SW480 (cell line): ENCODE measurements around the gene COL11A2.

Experiments used
- DNase-seq: peaks from one replicate; pipeline ENCODE4 v3.0.0-alpha.2; 2016; ENCODE audit warnings: low spot score

Gene COL11A2

DNA sequence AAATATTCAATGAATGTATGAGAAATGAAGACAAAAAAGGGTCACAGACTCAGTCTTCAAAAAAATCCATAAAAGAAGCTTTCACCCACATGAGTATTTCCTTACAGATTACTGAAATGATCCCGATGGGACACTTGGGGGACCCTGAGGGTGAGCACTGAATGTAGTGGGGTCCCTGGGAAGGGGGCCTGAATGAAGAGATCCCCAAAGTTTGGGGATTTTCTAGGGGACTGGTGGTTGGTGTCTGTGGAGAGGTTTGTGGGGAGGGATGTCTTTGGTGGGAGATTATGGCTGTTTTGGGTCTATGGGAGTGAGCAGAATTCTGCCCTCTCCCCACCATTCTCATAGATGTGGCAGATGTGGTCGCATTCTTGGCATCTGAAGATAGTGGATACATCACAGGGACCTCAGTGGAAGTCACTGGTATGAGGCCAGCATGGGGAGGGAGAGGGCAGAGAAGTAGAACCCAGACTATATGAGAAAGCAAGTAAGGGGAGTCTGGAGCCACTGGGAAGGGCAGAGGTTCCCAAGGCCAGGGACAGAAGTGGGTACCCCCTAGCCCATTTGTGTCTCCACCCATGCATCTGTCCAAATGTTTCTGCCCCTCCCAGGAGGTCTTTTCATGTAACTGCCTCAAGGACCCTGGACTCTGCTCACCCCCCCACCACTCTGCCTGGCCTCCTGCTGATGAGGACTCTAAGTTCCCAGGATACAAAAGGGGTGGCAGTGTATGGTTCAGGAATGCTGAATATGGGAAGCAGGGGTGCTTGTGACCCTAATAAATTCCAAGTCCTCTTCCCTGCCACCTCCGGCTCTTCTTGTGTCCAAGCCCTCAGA is 14.0 kb upstream of the COL11A2 start:
- DNase-seq: no peak

DNA sequence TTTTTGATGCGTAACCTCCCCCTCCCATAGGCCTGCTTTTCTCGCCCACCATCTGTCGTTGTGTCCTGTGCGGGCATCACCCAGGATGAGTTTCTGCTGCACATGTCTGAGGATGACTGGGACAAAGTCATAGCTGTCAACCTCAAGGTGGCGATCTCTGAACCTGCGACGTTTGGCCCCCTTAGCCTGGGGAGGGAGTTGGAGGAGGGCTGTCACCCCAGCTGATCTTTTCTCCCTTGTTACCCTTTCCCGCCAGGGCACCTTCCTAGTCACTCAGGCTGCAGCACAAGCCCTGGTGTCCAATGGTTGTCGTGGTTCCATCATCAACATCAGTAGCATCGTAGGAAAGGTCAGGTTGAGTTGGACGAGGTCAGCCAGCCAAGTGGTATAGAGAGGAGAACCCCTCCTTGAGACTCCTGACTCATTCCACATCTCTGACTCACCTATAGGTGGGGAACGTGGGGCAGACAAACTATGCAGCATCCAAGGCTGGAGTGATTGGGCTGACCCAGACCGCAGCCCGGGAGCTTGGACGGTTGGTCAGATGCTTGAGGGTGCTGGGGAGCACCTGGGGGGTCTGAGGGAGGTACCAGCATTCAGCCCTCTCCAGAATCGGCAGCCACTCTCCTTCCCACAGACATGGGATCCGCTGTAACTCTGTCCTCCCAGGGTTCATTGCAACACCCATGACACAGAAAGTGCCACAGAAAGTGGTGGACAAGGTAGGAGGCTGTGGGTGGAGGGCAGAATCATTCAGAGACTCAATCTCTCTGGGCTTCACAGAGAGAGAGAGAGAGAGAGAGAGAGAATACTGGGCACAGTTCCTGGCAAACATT is 13.1 kb upstream of the COL11A2 start:
- DNase-seq: peak; percentile 78

DNA sequence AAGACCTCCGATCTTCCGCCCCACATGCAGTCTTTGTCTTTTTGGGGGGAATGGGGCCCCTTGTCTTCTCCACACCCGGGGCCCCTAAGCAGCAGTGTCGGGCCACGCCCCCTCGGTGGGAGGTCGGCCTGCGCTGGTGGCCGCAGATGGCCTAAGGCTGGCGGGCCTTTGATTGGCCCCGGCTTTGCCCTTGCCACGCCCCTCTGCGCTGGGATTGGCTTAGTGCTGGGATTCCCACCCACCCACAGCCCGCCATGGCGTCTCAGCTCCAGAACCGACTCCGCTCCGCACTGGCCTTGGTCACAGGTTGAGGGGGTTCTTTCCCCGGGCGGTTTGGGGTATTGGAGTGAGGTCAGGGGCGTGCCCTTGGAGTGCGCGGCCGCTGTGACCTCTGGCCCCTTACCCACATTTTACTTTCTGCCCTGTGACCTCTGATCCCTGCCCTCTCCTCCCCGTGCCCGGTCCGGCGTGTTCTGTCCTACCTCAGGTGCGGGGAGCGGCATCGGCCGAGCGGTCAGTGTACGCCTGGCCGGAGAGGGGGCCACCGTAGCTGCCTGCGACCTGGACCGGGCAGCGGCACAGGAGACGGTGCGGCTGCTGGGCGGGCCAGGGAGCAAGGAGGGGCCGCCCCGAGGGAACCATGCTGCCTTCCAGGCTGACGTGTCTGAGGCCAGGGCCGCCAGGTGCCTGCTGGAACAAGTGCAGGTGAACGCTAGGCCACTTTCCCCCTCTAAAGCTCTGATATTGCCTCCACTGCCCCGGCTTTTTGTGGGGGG is 12.3 kb upstream of the COL11A2 start, which contains the start of gene HSD17B8:
HSD17B8 (plus strand) TSS at position 241 of the 776 bp plus-strand sequence; CDS start at position 255, 14 bp downstream.
- peak; percentile 81 for DNase-seq

DNA sequence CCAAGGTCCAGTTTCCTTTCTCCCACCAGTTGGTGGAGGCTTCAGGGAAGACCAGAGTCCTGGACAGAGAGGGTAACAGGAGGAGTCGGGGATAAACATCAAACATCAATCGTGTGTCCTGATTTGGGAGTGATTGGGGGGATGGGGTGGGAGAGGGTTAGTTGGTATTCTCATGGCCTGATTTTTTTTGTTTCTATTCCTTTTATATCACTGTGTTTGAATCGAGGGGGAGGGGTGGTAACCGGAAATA is 11.8 kb upstream of the COL11A2 start:
- no peak for DNase-seq

DNA sequence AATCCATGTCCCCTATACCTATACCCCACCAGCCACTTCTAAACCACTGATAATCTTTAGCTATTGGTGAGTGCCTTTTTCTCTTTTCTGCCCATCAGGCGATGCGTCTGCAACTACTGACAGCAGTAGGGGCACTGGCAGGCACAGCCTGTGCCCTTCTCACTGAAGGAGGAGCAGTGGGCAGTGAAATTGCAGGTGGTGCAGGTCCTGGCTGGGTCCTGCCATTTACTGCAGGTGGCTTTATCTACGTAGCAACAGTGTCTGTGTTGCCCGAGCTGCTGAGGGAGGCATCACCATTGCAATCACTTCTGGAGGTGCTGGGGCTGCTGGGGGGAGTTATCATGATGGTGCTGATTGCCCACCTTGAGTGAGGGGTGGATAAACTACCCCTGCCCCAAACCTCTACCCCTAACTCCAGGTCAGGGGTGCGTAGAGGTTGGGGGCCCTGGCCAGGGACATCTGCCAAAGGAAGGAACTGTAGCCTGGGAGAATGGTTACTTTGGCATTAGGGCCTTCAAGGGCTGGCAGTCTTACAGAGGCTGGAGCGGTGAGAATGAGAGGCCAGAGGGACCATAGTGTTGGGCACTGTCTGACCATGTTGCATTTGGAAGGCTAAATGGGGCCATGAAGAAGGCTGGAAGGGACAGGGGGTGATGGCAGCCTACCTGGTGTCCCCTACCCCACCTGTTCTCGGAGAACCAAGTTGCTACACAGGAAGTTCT is 11.3 kb upstream of the COL11A2 start:
- no peak for DNase-seq

DNA sequence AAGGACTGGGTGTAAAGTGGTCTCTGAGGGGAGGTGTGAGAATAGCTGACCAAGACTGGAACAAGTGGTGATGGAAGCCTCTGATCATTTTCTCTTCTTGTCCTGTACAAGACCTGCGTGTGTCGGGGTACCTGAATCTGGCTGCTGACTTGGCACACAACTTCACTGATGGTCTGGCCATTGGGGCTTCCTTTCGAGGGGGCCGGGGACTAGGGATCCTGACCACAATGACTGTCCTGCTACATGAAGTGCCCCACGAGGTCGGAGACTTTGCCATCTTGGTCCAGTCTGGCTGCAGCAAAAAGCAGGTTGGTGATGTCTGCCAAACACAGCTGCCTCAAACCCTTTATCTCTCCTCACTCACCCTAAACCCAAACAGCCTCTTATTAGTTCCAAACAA is 10.5 kb upstream of the COL11A2 start:
- DNase-seq: no peak

DNA sequence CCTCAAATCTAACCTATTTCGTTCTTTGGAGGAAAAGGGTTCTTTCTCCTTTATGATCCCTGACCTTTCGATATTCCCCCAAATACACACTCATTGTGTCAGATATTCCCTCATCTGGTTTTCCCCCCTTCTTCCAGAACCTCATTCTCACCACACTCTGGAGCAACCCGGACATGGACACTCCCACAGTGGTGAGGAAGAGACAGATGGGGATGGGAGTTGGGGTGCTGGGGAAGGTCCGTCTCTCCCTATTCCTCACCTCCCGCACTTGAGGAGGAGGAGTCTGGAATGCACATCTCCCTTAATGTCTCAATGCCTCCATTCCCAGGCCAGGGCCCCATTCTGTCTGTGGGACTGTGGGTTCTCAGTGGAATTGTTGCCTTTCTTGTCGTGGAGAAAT is 9.7 kb upstream of the COL11A2 start:
- no peak for DNase-seq

DNA sequence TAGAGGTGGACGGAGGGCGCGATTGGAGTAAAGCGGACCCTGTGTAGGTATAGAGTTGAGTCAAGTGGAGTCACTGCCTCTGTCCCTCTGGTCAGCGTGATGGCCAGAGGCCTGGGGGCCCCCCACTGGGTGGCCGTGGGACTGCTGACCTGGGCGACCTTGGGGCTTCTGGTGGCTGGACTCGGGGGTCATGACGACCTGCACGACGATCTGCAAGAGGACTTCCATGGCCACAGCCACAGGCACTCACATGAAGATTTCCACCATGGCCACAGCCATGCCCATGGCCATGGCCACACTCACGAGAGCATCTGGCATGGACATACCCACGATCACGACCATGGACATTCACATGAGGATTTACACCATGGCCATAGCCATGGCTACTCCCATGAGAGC is 8.9 kb upstream of the COL11A2 start:
- no peak for DNase-seq

DNA sequence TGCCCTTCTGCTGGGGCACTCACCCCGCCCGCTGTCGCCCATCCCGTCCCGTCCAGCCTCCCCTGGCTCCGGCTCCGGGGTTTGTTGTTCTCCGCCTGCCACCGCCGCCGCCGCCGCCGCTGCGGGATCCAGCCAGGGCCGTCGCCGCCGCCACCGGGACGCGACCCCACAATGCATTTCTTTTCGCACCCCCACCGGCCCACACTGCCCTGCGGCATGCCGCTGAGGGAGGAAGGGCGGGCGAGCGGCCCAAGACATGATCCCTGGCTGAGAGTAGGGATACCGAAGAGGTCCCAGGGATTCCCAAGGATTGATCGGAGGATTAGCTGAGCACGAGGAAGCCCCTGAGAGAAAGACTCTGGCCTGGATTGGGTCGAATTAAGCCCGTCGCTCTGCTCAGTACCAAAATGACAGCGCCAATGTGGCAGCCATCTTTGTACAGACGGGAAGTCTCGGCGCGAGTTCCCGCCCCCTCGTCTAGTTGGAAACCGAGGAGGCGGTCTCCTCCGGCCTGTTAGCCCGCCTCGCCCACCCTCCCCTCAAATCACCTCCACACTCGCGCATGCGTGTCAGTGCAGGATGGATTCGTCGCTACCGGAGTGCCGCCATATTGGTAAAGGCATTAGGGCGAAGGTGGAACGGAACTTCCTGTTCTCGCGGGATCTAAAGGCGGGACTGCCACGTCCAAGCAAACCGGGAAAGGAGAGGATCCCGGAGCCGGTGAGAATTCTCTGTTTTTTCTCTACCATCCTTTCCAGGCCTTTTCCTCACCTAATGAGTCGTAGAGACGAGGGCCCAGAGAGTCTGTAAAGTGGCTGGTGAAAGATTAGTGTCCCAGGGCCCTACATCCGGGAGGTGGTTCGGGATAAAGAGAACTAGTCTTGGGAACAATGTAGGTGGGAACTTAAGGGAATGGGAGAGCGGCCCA is 8.2 kb upstream of the COL11A2 start, which contains the start of the genes RXRB and SLC39A7:
RXRB (minus strand) TSS at position 447 of the 928 bp plus-strand sequence; CDS start at position 258, 189 bp downstream.
SLC39A7 (plus strand) TSS at position 649 of the 928 bp plus-strand sequence. CDS start 379 bp downstream, outside the sequence.
- peak; percentile 93 for DNase-seq

DNA sequence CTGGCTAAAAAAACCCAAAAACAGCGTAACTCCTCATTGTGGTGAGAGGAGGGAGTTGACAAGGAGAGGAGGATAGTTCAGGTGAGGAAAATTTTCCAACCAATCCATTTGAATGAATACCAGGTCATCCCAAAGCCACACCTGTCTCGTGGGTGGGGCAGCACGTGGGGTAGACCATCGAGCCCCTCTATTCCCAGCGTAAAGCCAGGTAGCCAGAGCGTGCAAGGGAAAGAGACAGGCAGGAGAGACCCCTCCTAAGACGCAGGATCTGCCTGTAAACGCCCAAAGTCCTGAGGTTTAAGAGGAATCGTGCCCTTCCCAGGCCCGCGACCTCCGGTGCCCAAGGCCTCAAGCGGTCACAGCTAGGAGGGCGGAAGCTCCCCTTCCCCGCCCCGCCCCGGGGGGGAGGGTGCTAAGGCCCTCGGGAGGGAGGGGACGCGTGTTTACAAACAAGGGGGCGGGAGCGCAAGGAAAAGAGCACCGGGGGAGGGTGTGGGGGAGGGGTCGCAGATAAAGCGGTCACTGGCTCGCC is 7.5 kb upstream of the COL11A2 start:
- peak; percentile 75 for DNase-seq

DNA sequence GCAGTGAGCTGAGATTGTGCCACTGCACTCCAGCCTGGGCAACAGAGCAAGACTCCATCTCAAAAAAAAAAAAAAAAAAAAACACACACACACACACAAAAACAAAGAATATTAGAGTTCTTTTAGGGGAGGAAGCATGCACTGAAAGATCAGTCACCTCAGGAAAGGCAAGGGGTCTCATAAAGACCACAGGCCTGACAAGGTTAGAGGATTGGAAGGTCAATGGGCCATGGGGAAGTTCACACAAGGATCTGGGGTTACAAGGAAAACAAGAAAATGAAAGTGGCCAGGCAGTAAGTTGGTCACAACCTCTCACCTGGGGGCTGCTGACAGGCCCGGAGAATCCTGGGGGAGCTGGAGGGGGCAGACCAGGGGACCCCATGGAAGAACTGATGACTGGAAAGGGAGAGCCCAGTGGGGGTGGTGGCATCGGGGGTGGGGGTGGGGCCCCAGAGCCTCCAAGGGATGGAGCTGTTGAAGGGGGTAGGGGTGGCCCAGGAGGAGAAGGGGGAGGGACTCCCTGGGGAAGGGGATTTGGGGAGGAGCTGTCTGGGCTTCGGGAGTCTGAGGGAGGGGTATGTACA is 6.7 kb upstream of the COL11A2 start:
- DNase-seq: no peak

DNA sequence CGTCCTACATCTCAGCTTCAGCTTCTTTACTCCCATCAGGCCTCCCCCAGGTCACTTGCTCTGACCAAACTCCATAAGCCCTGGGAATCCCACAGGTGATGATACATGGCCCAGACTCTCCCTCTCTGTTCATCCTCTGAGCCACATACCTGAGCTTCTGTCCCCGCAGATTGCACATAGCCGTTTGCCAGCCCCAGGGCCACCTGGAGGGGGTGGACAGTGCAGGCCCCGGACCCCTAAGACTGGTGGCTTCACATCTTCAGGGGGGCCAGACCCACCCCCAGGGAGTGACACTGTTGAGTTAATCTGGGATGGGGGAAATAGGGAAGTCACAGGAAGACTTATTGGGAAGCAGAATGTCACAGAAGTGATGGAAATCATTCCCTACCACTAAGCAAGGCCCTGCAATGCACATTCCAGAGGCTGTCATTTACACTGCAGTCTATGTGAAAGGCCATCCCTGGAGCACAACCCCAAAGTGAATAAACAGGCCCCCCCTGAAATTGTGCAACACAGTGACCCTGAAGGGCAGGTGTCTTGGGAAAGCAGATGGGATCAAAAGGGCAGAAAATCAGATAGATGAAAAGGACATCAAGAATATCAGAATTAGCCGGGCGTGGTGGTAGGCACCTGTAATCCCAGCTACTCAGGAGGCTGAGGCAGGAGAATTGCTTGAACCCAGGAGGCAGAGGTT is 6.0 kb upstream of the COL11A2 start:
- no peak for DNase-seq

DNA sequence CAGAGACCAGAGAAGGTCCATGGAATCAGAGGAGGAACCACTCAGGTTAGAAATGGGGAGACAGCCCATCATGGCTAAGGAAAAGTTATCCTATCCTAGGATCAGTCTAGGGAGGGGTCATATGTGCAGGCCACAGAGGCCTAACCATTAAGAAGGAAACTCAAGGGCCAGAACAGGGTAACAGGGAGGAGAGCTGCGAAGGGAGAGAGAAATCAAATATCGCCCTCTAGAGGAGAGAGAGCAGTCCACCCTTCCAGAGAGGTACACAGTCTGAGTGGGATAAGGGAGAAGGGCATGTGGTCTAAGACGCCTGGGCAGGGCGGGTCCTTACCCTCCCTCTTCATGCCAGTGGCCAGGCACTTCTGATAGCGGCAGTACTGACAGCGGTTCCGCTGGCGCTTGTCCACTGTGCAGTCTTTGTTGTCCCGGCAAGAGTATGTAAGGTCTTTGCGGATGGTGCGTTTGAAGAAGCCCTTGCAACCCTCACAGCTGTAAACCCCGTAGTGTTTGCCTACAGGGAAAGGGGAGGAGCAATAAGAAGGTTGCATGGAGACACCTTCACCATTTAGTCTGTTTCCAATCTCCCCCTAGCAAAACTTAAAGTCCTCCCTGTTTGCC is 5.3 kb upstream of the COL11A2 start:
- peak; percentile 70 for DNase-seq

DNA sequence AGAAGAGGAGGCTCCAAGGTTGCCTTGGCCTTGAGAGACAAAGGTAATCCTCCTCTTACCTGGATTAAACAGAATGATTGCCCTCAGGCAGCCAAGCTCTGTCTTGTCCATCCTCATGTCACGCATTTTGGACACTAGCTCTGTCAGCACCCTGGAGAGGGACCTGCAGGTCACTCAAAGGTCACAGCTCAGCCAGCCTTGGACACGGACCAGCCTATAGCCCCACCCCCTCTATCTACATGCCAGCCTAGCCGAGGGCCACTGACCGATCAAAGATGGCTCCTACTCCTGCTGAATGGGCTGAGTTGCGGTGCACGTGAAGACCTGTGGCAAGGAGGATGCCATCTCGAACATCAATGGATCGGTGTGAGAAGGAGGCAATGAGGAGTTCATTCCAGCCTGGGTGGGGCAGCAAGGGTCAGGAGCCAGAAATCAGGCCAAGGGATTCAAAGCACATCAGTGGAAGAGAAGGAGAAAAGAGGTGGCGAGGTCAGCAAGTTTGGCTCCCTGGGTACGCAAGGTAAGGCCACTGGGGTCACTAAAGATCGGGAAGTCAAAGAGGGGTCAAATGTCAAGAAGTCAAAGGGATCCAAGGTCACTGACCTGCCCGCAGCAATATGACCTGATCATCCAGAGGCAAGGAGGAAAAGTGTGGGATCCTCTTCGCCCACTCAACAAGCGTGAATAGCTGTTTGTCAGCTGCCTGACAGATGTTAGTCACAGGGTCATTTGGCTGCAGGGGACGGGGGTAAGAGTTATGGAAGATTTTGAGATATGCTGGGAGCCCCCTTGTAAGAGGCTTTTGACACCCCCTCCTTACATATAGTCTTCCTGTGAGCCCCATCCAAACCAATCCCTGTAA is 3.3 kb upstream of the COL11A2 start:
- DNase-seq: no peak

DNA sequence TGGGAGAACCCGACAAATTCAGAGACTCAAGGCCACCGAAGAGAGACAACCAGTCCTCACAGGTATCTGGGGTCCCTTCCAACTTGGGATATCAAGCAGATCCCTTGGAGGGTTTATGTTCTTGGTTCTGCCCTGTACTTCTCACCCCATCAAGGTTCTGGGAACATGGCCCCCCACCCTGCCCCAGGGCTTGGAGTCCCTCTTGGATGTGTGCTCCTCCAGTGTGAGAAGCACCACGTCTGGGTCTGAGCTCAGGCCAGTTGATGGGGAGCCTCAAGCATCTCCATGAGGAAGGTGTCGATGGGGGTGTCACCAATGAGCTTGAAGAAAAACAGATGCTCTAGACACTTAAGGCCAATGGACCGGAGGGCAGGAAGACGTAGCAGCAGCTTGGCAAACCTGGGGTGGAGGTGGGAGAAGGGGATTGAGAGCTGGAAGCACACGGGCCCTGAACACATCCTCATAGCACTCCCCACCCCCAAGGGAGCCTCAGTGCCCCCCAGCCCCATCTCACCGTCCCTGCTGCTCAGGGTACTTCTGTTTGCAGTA is 2.2 kb upstream of the COL11A2 start:
- DNase-seq: no peak

DNA sequence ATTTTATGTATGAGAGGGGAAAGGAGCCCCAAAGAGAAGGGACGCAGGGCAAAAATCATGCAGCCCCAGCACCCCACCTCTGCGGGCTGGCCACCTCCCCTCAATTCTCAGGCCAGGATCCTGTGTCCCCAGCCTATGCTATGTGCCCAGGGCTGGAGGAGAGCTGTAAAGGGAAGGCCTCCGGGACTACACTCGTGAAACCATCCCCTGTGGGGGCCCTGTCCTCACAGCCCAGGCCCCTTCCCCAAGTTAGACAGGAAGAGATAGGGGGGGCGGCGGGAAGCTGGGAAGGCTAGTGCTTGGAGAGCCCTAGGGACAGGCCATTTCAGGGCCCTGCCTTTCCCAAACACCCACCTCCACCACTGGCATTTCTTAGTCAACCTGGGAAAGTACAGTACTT is 1.4 kb upstream of the COL11A2 start:
- no peak for DNase-seq
